A549 treated with GW870086 at 1 μM for 4 hours (cell line): ENCODE measurements around the gene KCNJ9. TPM values are rescaled to one million over a fixed set of nuclear protein-coding genes. Genes with fewer than 3 reads are reported as not detected.

Experiments used
- total RNA-seq: library from RNA; stranded (reverse); fragments of 200-300 nt; extraction: Qiagen RNA extraction; gene quantifications from 5 replicates; pipeline ENCODE4 v1.2.3, GENCODE V29; 2022; ENCODE audit warnings: low read depth

KCNJ9 gene
- not detected in 5 replicates for total RNA-seq

GRCh38 chr1:160081261-160081936 is at the start of gene KCNJ9:
KCNJ9 (plus strand) TSS chr1:160081538; CDS start chr1:160084031, 2,493 bp downstream.

DNA sequence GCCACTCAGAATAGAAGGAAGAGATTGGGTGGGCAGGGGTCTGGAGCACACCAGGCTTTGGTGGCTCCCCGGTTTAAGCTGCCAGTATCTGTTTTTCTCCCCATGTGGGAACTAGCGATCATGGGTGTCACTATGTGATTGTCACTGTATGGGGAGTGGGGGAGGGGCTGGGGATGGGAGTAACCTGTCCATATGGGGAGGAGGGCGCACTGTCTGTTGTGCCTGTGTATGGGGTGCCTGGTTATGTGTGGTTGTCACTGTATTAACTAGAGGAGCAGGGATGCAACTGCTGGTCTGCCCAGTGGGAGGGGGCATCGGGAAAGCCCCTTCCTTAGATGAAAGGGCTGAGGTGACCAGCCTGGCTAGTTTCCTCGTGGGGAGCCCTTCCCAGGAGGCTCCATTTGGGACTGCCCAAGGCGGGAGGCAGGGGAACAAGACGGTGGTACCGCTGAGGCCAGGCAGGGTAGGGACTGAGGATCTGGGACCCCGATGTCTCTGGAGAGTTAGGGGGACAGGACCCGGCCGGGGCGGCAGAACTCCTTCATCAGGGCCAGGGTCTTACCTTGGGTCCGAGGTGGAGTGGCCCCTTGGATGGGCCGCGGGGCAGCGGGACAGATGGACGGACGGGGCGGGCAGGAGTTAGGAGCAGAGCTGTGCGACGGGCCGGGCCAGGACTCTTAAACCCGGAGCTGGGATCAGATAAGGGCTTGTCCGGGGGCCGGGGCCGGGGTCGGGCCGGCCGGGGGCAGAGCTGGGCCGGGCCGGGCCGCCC is 11.7 kb upstream of the KCNJ9 start, which contains the start of gene KCNJ10:
Gene KCNJ10, minus strand, starts transcription at position 701 of the 772 bp plus-strand sequence. CDS start 27,628 bp downstream, outside the sequence.

DNA sequence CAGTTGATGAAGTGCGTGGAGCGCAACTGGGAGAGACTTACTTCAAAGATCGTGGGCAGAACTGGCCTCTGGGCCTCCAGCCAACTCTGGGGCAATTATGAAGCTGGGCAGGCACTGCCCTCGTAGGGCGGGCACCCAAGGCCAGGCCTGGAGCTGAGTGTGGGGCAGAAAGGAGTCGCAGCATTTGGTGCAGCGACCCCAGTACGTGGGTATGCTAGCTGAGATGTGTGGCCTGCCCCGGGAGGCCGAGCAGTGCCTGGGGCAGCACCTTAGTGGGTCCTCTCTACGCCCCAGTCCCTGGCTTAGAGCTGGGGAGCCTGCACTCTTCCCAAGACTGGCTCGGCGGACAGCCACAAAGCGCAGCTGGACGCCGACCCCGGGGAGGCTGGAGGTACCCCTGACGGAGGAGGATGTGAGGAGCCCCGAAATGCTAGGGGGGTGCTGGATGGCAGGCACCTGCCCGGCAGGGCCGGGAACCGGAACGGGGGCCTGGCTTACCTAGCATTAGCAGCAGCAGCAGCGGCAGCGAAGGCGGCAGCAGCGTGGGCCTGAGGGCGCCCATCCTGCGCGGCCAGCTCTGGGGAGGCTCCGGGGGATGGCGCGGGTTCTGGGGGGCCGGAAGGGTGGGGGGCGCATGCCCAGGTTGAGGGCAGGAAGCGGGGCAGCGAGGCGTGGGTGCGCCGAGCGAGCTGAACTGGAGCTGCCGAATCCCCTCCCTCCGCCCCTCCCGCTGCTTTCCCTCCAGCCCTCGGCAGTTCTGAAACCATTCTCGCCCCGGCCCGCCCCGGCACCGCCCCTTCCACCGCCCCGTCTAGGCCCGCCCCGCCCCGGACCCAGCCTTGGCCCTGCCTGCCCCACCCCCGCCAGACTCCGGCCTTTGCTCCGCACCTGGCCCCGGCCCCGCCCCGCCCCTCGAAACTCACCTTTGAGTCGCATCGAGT is 16.8 kb downstream of the KCNJ9 start, which contains the start of gene IGSF8:
Gene IGSF8, minus strand, starts transcription at position 709 of the 941 bp plus-strand sequence. Its CDS starts 147 bp downstream, at position 562.

GRCh38 chr1:160115545-160116282 is 34.4 kb downstream of the KCNJ9 start, which contains the start of gene ATP1A2:
ATP1A2 (plus strand) TSS chr1:160115759; CDS start chr1:160115862, 103 bp downstream.

Other genes starting within 250 kb of the KCNJ9 start
- not detected in 5 replicates for gene VSIG8, start 218.9 kb upstream of the KCNJ9 start, total RNA-seq
- gene CFAP45, start 181.4 kb upstream of the KCNJ9 start, total RNA-seq, result 0.64 to 0.91 TPM (median 0.78 TPM) in 5 replicates
- gene TAGLN2, start 156.0 kb upstream of the KCNJ9 start, total RNA-seq, result 941 to 1,085 TPM (median 1,033 TPM) in 5 replicates
- gene IGSF9, start 135.9 kb upstream of the KCNJ9 start, total RNA-seq, result 0.17 to 0.27 TPM (median 0.21 TPM) in 5 replicates
- gene SLAMF9, start 127.3 kb upstream of the KCNJ9 start, total RNA-seq, result 0.25 to 1.3 TPM (median 0.82 TPM) in 5 replicates
- 4.0 to 4.8 TPM (median 4.5 TPM) in 5 replicates for gene PIGM, start 49.5 kb upstream of the KCNJ9 start, total RNA-seq
- gene KCNJ10, start 11.4 kb upstream of the KCNJ9 start, total RNA-seq, result not detected in 5 replicates
- gene IGSF8, start 17.1 kb downstream of the KCNJ9 start, total RNA-seq, result 6.1 to 9.4 TPM (median 8.9 TPM) in 5 replicates
- gene ATP1A2, start 34.2 kb downstream of the KCNJ9 start, total RNA-seq, result 0.03 to 0.18 TPM (median 0.06 TPM) in 4 of 5 replicates, not detected in the other
- gene ATP1A4, start 70.1 kb downstream of the KCNJ9 start, total RNA-seq, result not detected in 5 replicates
- not detected in 5 replicates for gene CASQ1, start 109.0 kb downstream of the KCNJ9 start, total RNA-seq
- gene PEA15, start 123.8 kb downstream of the KCNJ9 start, total RNA-seq, result 166 to 186 TPM (median 176 TPM) in 5 replicates
- gene DCAF8, start 181.0 kb downstream of the KCNJ9 start, total RNA-seq, result 40.3 to 54.8 TPM (median 47.8 TPM) in 5 replicates
- 17.6 to 26.6 TPM (median 25.1 TPM) in 5 replicates for gene PEX19, start 203.6 kb downstream of the KCNJ9 start, total RNA-seq